GM15510 (cell line): ENCODE results near the gene IRX2.

Source experiments
- POLR2A ChIP-seq: IDR thresholded peaks from 3 replicates; pipeline ENCODE4 v1.6.1; 2011; ENCODE audit warnings: borderline replicate concordance; ENCODE audit not compliant: insufficient read length; ENCODE audit errors: extremely low read depth

The IRX2 gene

DNA sequence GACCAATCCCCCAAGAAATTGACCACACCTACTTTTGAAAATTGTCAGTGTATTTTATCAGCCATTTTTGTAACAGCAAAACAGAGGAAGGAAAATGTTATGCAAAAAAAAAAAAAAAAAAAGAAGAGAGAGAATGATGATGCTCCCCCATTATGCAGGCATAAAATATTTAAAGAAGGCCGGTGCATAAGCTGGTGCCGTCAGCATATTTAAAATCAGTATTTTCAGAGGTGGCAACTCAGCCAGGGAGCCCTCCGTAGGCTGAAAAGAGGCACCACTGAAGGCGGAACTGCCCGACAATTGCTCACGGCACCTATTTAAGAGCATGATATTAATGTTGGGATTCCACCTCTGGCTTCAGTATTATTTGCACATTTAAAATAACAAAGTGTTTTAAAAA is 33.4 kb downstream of the IRX2 start:
- no peak for TF ChIP-seq POLR2A

DNA sequence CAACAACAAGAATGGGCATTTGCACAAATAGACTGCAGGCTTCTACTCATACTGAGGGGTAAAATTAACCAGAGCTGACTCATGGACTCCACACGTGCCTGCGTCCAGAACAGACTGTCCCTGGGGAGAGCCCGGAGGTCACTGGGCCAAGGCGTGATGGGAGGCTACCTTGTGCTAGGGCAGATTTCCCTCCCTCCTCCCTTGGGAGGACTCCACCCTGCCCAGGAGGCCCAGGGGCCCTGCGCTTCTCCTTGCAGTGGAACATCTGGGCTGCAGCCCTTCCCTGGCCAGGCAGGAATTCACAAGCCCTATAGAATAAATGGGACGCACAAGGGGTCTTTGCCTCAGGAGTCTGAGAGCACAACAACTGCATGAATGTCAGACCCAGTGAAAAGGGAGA is 35.6 kb downstream of the IRX2 start:
- no peak for TF ChIP-seq POLR2A

DNA sequence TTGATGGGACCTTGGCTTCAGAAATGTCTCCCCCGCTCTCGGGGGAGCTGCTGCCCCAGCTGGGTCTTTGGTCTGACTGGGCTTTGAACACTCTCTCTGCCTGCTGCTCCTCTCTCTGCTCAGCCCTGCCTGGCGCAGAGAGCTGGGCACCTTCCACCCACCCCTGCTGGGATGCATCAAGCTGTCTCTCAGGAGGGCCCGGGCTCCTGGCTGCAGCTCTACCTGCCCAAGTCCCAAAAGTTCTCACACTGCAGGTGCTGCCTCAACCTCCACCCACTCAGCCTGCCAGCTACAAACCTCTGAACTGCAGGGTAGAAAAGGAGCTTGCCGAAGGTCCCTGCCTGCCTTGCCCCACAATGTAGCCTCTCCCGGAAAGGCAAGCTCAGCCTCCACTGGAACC is 36.7 kb downstream of the IRX2 start:
- no peak for TF ChIP-seq POLR2A

DNA sequence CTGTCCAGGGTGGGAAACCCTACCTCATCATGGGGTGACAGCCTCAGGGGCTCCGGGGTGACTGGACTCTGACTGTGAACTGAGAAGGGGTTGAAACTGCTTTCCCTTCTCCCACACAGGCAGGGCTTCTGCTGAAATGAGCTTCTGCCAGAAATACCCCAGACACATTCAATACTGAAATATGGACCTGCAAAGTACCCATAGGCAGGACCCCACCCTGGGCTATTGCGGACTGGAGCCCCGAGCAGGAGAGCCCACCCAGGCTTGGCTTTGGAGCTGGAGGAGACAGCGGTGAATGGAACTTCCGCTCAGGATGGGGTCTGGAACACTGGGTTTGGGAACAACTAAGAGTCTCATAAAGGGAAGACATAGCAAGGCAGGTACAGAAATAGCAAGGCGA is 37.5 kb downstream of the IRX2 start:
- no peak for TF ChIP-seq POLR2A

DNA sequence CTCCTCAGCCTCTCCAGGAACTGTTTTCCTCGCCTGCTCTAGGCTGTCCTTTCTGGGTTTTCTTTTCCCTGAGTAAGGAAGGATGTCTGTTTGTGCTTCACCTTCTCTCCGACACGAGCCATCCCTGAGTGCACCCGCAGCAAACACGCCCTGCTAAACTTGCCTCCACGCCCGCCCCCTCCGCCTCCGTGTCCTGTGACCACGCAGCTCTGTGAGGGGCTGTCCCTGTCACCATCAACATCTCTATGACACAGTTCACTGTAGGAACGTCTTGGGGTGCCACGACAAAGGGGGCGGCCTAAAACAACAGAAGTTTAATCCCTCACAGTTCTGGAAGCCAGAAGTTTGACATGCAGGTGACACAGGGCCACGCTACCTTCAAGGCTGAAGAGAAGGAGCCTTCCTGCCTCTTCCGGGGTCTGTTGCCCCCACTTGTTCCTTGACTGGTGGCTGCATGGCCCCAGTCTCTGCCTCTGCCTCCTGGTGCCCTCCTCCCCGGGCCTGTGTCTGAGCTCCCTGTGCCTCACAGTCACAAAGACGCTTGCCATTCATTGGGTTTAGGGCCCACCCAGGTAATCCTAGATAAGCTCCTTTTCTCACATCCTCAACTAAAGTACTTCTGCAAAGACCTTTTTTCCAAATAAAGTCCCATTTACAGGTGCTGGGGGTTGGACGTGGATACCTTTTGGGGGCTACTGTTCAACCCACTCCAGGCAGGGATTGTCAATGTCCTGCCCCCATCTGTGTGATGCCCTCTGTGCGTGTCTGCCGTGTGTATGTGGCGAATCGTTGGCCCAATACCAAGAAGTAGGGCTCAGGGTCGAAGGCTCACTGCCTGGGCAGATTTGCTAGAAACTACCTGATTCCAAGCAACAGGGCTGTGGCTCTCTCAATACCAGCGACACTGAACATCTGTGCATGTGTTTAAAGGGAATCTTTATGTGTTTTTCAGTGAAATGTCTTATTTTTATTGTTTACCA is 39.7 kb downstream of the IRX2 start:
- no peak for TF ChIP-seq POLR2A

DNA sequence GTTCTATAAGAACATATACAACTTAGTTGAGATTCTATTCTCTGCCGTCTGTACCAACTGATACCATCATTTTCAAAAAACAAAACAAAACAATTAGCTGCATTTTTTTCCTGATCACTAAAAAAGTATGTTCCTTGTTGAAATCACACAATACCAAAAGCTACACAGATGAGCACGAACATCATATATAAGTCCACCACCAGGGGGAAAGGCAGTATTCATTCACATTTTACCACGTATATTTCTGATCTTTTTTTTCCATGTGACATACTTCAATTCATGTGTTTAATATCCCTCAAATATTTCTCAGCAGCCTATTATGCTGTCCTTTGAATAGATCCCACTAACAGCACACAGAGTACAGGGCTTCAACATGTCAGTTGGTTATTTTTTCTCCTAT is 40.6 kb downstream of the IRX2 start:
- TF ChIP-seq POLR2A: no peak

DNA sequence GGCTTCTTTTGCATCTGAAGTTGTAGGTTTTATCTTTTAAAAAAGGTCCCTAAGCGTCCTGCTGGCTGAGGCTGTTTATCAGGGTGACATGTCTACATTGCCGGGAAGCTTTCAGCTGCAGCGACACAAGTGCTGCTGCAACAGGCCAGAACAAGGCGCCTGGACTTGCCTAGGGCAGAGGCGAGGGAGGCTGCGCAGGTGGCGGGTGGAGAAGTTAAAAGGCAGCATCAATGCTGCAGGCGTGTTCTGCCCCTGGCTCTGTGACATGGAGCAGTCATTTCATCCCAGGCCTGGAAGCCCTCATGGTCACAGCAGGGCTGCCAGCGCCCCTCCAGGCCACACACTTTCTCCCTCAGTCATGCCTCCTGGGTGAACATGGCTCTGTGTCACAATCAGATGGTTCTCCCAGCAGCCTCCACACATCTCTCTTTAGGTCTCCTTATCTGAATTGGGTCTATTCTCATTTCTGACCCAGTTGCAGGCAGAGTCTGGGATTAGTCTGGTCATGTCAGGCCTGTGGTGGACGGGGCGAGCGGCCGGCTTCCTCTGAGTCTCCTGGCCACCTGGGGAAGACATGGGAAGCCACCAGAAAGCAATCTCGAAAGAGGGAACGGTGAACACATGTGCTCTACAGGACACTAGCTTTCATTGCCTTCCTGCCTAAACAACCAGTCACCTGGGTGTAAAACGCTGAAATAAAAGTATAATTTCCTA is 41.3 kb downstream of the IRX2 start:
- TF ChIP-seq POLR2A: no peak

DNA sequence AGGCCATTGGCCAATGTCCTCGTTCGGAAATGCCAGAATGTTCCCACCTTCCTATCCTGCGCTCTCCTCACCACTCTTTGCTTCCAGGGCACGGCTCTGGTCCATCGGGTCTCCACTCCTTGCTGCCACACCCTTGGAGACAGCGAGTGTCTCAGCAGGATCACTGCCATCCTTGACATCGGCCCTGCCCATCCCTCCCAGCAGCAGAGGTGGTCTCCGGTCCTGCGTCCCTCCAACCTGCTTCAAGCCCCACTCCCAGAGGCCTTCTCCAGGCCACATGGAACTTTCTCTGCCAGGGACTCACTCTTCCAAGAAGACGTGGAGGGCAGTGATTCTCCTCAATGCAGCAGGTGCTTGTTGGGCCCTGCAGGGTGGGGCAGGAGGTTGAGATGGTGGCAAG is 42.7 kb downstream of the IRX2 start:
- no peak for TF ChIP-seq POLR2A

DNA sequence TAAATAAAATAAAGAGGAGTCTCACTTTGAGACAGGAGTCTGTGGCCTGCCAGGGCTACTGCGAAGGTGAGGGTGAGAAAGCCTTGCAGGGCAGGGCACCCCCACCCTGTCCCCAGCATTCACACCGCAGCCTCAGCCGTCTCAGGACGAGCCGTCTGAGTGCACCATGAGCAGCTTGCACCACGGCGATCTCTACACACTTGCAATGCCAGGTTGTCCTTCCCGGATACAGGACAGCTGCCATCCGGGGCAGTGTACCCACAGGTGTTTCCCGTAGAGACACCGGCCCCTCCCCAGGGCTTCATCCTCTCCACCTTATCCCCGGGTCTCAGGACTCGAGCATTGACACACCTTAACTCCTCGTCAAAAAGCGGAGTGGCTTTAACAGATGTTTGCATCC is 43.3 kb downstream of the IRX2 start:
- no peak for TF ChIP-seq POLR2A

DNA sequence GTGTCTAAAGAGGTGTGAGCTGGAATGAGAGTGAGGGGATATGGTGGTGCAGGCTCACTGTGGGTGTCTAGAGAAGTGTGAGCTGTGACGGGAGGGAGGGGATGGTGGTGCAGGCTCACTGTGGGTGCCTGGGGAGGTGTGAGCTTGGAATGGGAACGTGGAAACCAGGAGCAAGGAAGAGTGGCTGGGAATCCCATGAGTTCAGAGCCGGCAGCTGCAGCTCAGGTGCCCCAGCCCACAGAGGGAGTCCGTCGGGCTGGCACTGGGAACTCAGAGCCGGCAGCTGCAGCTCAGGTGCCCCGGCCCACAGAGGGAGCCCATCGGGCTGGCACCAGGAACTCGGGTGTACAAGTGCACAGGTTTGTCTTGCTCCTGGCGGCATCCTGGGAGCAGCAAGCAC is 45.6 kb downstream of the IRX2 start:
- no peak for TF ChIP-seq POLR2A

DNA sequence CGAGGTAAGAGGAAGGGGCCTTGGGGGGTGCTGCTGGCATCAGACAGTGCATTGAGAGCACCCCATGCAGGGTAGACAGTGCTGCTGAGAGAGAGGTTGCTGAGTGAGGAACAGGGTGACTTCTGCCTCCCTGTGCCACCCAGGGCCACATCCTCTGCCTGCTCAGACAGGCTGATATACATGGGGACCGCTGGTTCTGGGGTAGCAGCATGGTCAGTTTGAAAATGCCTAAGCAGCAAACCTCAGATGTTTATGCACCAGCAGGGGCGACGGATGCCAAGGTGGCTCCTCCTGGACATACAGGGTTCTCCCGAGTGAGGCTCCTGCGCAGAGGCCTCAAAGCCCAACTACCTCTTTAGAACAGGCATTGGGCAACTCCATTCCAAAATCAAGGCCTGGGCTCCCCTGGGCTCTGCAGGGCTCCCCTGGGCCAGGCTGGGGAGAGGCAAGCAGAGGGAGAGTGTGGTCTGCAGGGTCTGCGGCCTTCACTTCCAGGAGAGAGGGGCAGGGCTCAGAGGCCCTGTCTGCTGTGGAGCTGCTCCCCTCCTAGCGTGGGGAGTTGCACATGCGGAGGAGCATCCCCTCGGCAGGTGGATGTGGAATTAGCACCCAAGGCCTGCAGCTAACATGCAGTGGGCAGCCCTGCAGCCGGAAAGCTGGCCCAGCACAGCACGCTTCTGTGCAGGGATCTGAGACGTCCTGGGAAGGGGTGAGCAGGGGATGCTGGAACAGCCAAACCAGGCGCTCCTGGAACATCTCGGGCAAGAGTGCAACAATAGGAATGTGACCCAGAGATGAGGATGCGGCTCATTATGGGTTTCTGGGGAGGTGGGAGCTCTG is 46.5 kb downstream of the IRX2 start:
- no peak for TF ChIP-seq POLR2A

DNA sequence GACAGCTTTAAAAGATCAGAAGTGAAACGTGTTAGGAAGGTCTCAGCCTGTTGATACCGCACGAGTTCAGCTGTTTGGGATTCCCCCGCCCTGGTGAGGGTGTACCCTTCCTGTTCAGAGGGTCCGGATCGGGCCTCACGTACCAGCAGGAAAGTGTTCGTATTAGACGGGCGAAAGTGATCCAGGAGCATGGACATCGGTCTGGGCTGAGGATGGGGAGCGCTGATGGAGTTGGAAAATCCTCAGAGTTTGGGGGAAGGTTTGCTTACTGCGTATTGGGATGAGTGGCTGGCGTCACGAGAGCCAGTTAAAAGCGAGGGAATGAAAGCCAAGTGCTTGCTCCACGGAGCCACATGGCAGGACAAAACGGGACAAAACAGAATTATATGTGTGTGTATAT is 47.4 kb downstream of the IRX2 start:
- no peak for TF ChIP-seq POLR2A

DNA sequence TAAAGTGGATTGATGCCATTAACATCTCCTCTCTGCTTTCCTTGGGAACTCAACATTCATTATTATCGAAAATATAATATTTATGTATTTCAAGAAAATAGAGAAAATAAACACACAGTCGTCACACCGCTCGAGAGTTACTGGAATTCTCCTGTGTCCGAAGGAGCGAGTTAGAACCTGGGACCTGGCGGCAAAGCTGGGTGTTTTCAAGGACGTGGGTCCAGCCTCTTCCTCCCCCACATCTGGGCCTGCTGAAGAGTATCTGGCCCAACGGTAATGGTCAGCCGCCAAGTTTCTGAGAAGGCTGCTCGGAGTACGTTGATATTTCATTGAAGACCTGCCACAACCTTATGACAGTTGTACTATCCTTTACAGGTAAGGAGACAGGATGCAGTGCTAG is 47.9 kb downstream of the IRX2 start:
- no peak for TF ChIP-seq POLR2A

DNA sequence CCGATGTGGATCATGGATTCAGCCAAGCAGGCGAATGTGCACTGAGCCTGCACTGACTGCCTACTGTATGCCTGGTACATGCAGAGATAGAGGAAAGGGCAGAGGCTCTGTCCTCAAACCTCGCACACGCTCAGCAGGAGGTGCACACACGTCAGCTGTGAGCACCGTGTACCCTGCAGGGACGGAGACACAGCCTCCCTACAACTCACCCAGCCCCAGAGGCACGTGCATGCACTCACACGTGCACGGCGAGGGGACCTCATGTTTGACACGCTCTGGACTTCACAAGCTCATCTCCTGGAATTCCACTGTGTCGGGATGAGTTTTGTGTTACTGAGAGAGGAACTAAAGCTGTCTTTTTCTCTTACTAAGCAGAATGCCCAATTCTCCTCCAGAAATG is 48.4 kb downstream of the IRX2 start:
- no peak for TF ChIP-seq POLR2A

DNA sequence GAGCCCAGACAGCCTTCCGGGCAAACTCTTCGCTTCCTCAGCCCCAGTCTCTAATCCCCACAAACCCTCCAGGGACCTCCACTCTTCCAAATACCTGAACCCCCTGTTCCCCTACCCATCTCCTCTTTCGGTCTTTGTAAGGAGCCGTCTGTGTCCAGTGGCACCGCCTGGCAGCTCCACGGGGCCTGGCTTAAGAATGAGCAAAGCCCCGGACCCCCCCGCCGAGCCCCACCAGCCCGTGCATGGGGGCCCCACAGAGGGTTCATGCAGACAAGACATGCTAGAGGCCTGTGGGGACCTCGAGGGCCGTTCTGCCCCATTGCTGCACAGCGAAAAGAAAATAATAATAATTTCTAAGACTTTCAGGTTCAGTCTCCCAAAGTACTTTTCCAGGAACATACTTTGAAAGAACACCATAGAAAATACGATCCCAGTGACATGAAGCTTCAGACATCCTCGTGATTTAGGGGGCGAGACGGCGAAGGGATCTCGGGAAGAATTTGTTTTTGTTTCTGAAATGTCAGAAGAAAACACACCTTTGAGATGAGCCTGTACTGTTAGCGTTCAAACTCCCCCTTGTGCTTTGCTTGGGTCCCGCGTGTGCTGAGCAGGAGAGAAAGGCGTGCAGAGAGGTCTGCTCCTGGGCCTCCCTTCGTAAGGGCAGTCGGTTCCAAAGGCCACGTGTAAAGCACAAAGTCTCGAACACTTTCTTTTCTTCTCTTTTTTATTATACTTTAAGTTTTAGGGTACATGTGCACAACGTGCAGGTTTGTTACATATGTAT is 49.2 kb downstream of the IRX2 start:
- no peak for TF ChIP-seq POLR2A

DNA sequence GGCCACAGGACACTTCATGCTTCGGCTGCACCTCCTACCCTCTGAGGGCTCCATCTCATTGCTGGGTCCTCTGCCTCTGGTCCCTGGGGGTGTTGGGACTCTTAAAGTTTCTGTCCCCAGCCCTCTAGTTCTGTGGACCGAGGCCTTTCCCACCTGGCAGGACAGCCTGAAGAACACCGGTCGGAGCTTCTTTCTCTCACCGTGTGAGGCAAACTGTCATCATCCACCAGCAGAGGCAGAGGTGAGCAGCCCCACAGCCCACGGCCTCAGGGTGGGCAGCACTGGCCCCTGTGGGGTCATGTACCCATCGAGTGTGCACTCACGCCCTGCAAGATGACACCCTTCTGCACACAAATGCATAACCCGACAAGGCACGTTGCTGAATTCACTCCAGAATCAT is 49.9 kb downstream of the IRX2 start:
- TF ChIP-seq POLR2A: no peak
